HepG2 (cell line): ENCODE results near the gene PRDM12. TPM values are rescaled to one million over a fixed set of nuclear protein-coding genes. Genes with fewer than 3 reads are reported as not detected.

Experiments
- HNRNPL ChIP-seq: fragments of 200-400 bp; formaldehyde crosslinking; IDR thresholded peaks from 2 replicates; pipeline ENCODE4 v1.6.1; 2017; ENCODE audit warnings: mild to moderate bottlenecking, low read depth, low read length
- HOXA7 ChIP-seq: sonication (generic); formaldehyde crosslinking; IDR thresholded peaks from 2 replicates; pipeline ENCODE4 v1.8.1; 2022; ENCODE audit warnings: mild to moderate bottlenecking, missing genetic modification reagents, moderate library complexity
- HOXA9 ChIP-seq: sonication (generic); formaldehyde crosslinking; IDR thresholded peaks from 2 replicates; pipeline ENCODE4 v1.8.1; 2022; ENCODE audit warnings: missing genetic modification reagents, mild to moderate bottlenecking, moderate library complexity, borderline replicate concordance
- STAG1 ChIP-seq: sonication (generic); formaldehyde crosslinking; IDR thresholded peaks from 2 replicates; pipeline ENCODE4 v1.4.0; 2020; ENCODE audit warnings: missing genetic modification reagents
- TARDBP ChIP-seq: sonication (generic); formaldehyde crosslinking; IDR thresholded peaks from 2 replicates; pipeline ENCODE4 v1.8.0; 2022; ENCODE audit warnings: mild to moderate bottlenecking, missing genetic modification reagents
- ZEB1 ChIP-seq: IDR thresholded peaks from 2 replicates; pipeline ENCODE4 v1.6.1; 2012; ENCODE audit warnings: mild to moderate bottlenecking, low read depth, inconsistent platforms; ENCODE audit not compliant: insufficient replicate concordance
- ZNF44 ChIP-seq: sonication (generic); formaldehyde crosslinking; IDR thresholded peaks from 2 replicates; pipeline ENCODE4 v1.5.1; 2020; ENCODE audit warnings: mild to moderate bottlenecking, missing genetic modification reagents
- ZNF557 ChIP-seq: sonication (generic); formaldehyde crosslinking; IDR thresholded peaks from 2 replicates; pipeline ENCODE4 v1.4.0; 2020; ENCODE audit warnings: missing genetic modification reagents
- polyA plus RNA-seq, 8 experiments: library from polyadenylated mRNA; depleted of rRNA in 3 of 8; stranded (reverse) in 7 of 8; unstranded in 1 of 8; fragments of >200 nt; fragmentation: Illumina TruSeq in 4 of 8; extraction: Trizol in 4 of 8; gene quantifications; 2 replicates each; pipeline versions ENCODE4 v1.2.1 to v1.2.3, GENCODE V29; 2011 to 2016; ENCODE audit warnings: low read depth in 4 of 8, missing spikeins in 1 of 8, mixed read lengths in 1 of 8; ENCODE audit not compliant: insufficient read depth in 1 of 8
- total RNA-seq, 5 experiments: library from RNA; depleted of rRNA; stranded (reverse); fragments of >200 nt; fragmentation: Illumina TruSeq; extraction: Trizol; gene quantifications; 2 replicates each; pipeline ENCODE4 v1.2.3, GENCODE V29; 2016; ENCODE audit warnings: low read depth in 1 of 5
- TF ChIP-seq, protein P1 (sequence below): sonication (generic); formaldehyde crosslinking; IDR thresholded peaks from 2 replicates; pipeline ENCODE4 v1.9.0; 2021; ENCODE audit warnings: missing genetic modification reagents, mild to moderate bottlenecking, borderline replicate concordance
- TF ChIP-seq, protein P2 (sequence below): IDR thresholded peaks from 2 replicates; pipeline ENCODE4 v1.6.1; 2016; ENCODE audit warnings: missing compliant biosample characterization, missing genetic modification reagents, borderline replicate concordance
- TF ChIP-seq, protein P3 (sequence below): sonication (generic); formaldehyde crosslinking; IDR thresholded peaks from 2 replicates; pipeline ENCODE4; 2020; ENCODE audit warnings: missing genetic modification reagents, mild to moderate bottlenecking, borderline replicate concordance
- TF ChIP-seq, protein P4 (sequence below): IDR thresholded peaks from 2 replicates; pipeline ENCODE4 v1.4.0; 2020; ENCODE audit warnings: mild to moderate bottlenecking, missing genetic modification reagents
- TF ChIP-seq, protein P5 (sequence below): sonication (generic); formaldehyde crosslinking; conservative IDR thresholded peaks from 2 replicates; pipeline ENCODE4 v1.4.0; 2020; ENCODE audit warnings: missing genetic modification reagents
- TF ChIP-seq, protein P6 (sequence below): sonication (generic); formaldehyde crosslinking; IDR thresholded peaks from 2 replicates; pipeline ENCODE4 v1.5.0; 2020; ENCODE audit warnings: mild to moderate bottlenecking, missing genetic modification reagents

PRDM12 gene
- total and polyA plus RNA-seq, 2 of the 13 experiments (the other 11 are each of a cell fraction or from before 2014, with no cell fraction given), result 0.04 to 0.07 TPM

DNA sequence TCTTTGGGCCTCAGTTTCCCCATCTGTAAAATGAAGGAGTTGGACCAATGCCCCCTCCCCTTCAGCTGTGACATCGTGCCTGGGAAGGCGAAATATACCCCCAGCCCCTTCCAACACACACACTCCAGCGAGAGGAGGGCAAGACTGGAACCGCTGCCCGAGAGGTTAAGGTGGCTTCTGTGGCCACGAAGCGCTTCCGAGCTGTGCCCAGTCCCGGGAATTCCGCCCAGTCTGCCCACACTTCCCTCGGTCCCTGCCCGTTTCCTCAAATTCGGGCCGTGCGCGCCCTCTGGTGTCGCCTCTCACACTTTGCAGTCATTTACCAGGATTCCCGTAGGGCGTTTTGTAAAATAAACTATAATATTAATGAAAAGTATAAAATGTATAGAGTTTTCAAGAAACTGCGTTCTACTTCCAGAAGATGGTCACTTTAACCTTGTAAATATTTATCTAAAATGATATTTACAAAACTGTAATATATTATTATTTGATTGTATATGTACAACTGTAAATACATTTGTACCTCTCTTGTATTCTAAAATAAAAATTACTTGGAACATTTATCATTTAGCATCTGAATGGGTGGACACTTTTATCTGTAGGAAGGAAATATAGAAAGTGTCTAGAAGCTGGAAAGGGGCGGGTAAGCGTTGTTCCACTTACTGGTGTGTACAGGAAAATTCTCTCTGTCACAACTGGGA lies 18.2 kb downstream of the PRDM12 start (continued):
- TF ChIP-seq, protein P1, sequence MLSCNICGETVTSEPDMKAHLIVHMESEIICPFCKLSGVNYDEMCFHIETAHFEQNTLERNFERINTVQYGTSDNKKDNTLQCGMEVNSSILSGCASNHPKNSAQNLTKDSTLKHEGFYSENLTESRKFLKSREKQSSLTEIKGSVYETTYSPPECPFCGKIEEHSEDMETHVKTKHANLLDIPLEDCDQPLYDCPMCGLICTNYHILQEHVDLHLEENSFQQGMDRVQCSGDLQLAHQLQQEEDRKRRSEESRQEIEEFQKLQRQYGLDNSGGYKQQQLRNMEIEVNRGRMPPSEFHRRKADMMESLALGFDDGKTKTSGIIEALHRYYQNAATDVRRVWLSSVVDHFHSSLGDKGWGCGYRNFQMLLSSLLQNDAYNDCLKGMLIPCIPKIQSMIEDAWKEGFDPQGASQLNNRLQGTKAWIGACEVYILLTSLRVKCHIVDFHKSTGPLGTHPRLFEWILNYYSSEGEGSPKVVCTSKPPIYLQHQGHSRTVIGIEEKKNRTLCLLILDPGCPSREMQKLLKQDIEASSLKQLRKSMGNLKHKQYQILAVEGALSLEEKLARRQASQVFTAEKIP (CRISPR knock-in tag), result no peak
- TF ChIP-seq, protein P2, sequence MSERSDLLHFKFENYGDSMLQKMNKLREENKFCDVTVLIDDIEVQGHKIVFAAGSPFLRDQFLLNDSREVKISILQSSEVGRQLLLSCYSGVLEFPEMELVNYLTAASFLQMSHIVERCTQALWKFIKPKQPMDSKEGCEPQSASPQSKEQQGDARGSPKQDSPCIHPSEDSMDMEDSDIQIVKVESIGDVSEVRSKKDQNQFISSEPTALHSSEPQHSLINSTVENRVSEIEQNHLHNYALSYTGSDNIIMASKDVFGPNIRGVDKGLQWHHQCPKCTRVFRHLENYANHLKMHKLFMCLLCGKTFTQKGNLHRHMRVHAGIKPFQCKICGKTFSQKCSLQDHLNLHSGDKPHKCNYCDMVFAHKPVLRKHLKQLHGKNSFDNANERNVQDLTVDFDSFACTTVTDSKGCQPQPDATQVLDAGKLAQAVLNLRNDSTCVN (CRISPR knock-in tag), result 0 out of 2 replicates have a peak, but pooled peaks have one; percentile 25
- TF ChIP-seq ZEB1 (no peak), ZNF44 (CRISPR knock-in tag) (no peak), ZNF557 (CRISPR knock-in tag) (no peak), STAG1 (CRISPR knock-in tag) (peak; percentile 95), HNRNPL (peak; percentile 97), HOXA7 (CRISPR knock-in tag) (no peak), TARDBP (0 out of 2 replicates have a peak, but pooled peaks have one; percentile 27), HOXA9 (no peak)
- TF ChIP-seq, protein P3, sequence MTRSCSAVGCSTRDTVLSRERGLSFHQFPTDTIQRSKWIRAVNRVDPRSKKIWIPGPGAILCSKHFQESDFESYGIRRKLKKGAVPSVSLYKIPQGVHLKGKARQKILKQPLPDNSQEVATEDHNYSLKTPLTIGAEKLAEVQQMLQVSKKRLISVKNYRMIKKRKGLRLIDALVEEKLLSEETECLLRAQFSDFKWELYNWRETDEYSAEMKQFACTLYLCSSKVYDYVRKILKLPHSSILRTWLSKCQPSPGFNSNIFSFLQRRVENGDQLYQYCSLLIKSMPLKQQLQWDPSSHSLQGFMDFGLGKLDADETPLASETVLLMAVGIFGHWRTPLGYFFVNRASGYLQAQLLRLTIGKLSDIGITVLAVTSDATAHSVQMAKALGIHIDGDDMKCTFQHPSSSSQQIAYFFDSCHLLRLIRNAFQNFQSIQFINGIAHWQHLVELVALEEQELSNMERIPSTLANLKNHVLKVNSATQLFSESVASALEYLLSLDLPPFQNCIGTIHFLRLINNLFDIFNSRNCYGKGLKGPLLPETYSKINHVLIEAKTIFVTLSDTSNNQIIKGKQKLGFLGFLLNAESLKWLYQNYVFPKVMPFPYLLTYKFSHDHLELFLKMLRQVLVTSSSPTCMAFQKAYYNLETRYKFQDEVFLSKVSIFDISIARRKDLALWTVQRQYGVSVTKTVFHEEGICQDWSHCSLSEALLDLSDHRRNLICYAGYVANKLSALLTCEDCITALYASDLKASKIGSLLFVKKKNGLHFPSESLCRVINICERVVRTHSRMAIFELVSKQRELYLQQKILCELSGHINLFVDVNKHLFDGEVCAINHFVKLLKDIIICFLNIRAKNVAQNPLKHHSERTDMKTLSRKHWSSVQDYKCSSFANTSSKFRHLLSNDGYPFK (CRISPR knock-in tag), result no peak; the same call in 1 of the 2 replicates
- TF ChIP-seq, protein P4, sequence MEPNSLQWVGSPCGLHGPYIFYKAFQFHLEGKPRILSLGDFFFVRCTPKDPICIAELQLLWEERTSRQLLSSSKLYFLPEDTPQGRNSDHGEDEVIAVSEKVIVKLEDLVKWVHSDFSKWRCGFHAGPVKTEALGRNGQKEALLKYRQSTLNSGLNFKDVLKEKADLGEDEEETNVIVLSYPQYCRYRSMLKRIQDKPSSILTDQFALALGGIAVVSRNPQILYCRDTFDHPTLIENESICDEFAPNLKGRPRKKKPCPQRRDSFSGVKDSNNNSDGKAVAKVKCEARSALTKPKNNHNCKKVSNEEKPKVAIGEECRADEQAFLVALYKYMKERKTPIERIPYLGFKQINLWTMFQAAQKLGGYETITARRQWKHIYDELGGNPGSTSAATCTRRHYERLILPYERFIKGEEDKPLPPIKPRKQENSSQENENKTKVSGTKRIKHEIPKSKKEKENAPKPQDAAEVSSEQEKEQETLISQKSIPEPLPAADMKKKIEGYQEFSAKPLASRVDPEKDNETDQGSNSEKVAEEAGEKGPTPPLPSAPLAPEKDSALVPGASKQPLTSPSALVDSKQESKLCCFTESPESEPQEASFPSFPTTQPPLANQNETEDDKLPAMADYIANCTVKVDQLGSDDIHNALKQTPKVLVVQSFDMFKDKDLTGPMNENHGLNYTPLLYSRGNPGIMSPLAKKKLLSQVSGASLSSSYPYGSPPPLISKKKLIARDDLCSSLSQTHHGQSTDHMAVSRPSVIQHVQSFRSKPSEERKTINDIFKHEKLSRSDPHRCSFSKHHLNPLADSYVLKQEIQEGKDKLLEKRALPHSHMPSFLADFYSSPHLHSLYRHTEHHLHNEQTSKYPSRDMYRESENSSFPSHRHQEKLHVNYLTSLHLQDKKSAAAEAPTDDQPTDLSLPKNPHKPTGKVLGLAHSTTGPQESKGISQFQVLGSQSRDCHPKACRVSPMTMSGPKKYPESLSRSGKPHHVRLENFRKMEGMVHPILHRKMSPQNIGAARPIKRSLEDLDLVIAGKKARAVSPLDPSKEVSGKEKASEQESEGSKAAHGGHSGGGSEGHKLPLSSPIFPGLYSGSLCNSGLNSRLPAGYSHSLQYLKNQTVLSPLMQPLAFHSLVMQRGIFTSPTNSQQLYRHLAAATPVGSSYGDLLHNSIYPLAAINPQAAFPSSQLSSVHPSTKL (CRISPR knock-in tag), result 0 out of 2 replicates have a peak, but pooled peaks have one; percentile 32
- TF ChIP-seq, protein P5, sequence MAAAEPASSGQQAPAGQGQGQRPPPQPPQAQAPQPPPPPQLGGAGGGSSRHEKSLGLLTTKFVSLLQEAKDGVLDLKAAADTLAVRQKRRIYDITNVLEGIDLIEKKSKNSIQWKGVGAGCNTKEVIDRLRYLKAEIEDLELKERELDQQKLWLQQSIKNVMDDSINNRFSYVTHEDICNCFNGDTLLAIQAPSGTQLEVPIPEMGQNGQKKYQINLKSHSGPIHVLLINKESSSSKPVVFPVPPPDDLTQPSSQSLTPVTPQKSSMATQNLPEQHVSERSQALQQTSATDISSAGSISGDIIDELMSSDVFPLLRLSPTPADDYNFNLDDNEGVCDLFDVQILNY (CRISPR knock-in tag), result no peak
- TF ChIP-seq, protein P6, sequence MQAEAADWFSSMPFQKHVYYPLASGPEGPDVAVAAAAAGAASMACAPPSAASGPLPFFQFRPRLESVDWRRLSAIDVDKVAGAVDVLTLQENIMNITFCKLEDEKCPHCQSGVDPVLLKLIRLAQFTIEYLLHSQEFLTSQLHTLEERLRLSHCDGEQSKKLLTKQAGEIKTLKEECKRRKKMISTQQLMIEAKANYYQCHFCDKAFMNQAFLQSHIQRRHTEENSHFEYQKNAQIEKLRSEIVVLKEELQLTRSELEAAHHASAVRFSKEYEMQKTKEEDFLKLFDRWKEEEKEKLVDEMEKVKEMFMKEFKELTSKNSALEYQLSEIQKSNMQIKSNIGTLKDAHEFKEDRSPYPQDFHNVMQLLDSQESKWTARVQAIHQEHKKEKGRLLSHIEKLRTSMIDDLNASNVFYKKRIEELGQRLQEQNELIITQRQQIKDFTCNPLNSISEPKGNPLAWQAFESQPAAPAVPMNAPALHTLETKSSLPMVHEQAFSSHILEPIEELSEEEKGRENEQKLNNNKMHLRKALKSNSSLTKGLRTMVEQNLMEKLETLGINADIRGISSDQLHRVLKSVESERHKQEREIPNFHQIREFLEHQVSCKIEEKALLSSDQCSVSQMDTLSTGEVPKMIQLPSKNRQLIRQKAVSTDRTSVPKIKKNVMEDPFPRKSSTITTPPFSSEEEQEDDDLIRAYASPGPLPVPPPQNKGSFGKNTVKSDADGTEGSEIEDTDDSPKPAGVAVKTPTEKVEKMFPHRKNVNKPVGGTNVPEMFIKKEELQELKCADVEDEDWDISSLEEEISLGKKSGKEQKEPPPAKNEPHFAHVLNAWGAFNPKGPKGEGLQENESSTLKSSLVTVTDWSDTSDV (CRISPR knock-in tag), result no peak
